HG03039 (cell line): ENCODE results near the gene CNGA3.

Source experiments
- ATAC-seq: cut with Tn5 transposase; IDR thresholded peaks from one replicate; pipeline ENCODE4 v1.9.1; 2021; ENCODE audit warnings: mild to moderate bottlenecking, moderate library complexity; ENCODE audit not compliant: unreplicated experiment

The CNGA3 gene

GRCh38 chr2:98324181-98324580, 22.1 kb upstream of the CNGA3 start:
- no peak for ATAC-seq

GRCh38 chr2:98327776-98328175, 18.5 kb upstream of the CNGA3 start:
- ATAC-seq, result no peak

DNA sequence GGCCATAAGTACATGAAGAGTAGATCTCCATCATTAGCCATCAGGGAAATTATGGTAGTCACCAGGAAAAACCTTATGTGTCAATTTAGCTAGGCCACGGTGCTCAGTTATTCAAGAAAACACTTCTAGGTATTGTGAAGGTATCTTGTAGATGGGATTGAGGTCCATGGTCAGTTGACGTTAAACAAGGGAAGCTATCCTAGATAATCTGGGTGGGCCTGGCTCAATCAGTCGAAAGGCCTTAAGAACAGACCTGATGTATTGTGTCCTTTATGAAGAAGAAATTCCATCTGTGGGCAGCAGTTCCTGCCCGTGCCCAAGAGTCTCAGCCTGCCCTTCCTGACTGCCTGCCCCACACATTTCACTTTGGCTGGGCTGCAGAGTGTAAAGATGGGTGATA, 16.7 kb upstream of the CNGA3 start:
- no peak for ATAC-seq

GRCh38 chr2:98332989-98333388, 13.3 kb upstream of the CNGA3 start:
- no peak for ATAC-seq

- no peak for ATAC-seq
Measured at GRCh38 chr2:98333922-98334321, 12.3 kb upstream of the CNGA3 start.

GRCh38 chr2:98334439-98335078, 11.7 kb upstream of the CNGA3 start:
- ATAC-seq, result no peak

DNA sequence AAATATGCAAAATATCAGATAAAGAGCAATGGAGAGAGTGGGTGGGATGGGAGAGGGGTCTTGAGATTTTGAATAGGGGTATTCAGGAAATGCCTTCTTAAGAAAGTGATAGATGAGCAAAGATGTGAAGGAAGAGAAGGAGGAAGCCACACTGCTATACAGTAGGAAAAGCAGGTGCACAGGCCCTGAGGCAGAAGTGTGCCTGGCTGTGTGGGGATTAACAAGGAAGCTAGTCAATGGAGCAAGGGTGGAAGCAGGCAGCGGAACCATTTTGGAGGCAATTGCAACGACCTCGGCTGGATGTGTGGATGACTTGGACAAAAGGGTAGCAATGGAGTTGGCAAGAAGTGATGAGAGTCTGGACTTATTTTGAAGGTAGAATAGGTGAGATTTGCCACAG, 11.0 kb upstream of the CNGA3 start:
- no peak for ATAC-seq

DNA sequence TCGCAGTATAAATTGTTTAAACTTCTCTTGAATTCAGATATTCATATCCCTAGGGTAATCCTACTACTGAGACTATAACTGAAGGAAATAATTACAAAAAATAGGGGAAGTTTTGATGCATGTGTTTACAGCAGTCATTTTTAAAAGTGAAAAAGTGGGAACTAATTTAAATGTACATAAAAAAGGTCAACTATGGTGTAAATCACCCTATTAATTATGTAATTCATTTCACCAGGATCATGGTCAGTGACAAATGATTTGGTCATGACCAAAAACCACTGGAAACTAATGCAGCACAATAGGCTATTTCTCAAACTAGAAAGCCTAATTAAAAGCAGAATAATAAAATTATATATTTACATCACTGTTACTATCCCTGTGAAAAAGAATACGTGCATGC, 5.0 kb upstream of the CNGA3 start:
- no peak for ATAC-seq

DNA sequence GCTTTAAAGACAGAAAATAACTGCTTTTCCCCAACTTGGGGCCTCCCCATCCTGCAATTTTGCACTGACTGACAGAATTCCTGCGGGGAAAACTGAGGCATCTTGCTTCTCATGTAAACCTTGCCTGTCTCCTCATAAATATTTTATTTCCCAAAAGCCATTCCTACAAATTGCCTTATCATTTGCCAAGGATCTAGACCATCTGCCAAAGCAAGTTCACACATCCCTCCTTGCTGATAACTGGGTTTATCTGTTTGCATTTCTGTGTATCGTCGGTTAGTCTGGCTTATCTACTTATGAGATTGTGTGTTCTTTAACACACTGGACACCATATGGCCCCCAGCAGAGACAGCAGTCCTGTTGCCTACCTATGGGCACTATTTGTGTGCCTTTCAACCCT, 3.0 kb upstream of the CNGA3 start:
- ATAC-seq, result no peak

- no peak for ATAC-seq
Measured at GRCh38 chr2:98347298-98348065, 1.2 kb downstream of the CNGA3 start.

- ATAC-seq, result no peak
Measured at GRCh38 chr2:98348066-98348561, 1.9 kb downstream of the CNGA3 start.

DNA sequence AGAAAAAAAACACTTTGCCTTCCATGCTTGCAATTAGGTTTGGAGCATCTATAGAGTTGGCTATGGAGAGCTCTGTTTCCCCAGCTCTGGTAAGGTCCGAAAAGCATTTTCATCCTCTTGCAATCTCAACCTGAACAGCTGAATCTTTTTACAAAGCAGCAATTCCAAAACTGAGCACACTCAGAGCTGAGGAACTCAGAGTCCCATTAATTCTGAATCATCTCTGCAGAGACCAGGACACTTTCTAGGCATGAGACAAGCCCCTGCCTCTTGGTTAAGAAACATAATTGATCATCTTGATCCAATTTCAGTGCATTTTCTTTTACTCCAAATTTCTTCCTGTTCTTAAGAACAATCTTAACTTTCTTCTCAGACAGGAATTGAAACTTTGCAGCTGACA, 4.2 kb downstream of the CNGA3 start:
- ATAC-seq, result no peak

- ATAC-seq, result no peak
Measured at GRCh38 chr2:98355881-98356280, 9.6 kb downstream of the CNGA3 start.

- ATAC-seq, result no peak
Measured at GRCh38 chr2:98356729-98357128, 10.5 kb downstream of the CNGA3 start.

GRCh38 chr2:98357849-98358248, 11.6 kb downstream of the CNGA3 start:
- no peak for ATAC-seq

DNA sequence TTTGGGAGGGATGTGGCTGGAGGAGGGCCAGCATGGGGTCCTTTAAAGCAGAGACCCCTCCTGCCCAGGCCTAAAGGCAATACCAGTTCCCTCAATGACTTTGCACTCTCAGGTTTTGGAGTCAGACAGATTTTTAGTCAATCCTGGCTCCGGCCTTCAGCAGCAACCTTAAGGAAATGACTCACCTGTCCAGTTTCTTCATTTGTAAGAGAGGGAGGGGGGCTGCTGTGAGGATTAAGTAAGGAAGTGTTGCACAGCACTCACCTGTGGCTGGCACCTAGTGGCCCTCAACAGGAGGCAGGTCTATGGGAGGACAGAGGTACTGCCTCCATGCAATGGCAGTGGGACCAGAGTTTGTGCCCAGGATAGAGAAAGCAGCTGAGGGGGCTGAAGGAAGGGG, 13.7 kb downstream of the CNGA3 start:
- ATAC-seq, result no peak

DNA sequence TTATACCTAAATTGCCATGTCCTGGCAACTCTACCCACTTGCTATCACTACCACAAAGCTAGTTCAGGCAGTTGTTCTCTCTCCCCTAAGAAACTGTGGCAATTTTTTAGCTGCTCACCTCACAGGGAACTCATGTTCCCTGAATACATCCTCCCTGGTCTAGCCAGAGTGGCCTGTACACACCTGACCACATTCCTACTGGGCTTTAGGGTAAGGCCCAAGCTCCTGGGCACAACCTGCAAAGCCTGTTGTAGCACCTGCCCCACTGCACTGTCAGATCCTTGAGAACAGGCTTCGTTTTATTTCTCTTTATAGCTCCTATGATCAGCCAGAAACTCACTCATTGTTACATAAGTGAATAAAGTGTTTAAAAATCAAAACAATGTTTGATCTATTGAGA, 21.5 kb downstream of the CNGA3 start:
- ATAC-seq, result no peak

DNA sequence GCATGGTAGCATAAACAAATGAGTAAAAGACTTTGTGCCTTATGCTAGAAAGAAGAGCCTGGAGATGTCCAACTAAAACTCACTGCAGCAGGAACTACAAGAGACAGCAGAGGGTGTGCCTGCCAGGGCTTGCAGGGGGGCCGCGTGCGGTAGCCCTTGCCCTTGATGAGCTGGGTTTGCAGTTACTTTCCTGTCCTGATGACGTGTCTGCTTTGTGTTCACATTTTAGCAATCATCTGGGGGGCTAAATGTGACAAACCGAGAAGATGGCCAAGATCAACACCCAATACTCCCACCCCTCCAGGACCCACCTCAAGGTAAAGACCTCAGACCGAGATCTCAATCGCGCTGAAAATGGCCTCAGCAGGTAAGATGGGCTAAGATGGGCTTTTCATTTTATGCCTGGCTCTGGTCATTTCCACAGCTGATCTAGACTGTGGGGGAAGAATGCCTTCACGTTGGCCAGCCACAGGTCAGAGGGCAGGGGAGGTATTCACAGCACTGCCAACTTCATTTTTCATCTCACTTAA, 23.5 kb downstream of the CNGA3 start:
- ATAC-seq, result no peak

- ATAC-seq, result no peak
Measured at GRCh38 chr2:98372121-98372520, 25.9 kb downstream of the CNGA3 start.

GRCh38 chr2:98372579-98372978, 26.3 kb downstream of the CNGA3 start:
- ATAC-seq, result no peak

DNA sequence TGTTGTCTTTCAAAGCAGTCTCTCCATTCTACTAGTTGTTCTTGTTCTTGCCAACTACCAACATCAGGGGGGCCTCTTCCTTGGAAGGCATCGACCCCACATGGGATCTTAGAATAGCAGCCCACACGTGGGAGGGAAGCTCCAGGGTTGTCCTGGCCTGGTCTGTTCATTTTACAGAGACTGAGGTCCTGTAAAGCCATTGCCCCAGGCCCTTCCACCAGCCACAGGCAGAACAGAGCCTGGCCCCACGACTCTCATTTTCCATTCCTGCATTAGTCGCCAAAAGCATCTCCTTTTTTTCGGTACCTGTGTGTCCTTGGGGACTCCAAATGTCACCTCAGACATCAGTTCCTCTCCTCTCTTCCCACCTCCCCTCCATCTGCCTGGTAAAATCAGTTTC, 28.0 kb downstream of the CNGA3 start:
- no peak for ATAC-seq

DNA sequence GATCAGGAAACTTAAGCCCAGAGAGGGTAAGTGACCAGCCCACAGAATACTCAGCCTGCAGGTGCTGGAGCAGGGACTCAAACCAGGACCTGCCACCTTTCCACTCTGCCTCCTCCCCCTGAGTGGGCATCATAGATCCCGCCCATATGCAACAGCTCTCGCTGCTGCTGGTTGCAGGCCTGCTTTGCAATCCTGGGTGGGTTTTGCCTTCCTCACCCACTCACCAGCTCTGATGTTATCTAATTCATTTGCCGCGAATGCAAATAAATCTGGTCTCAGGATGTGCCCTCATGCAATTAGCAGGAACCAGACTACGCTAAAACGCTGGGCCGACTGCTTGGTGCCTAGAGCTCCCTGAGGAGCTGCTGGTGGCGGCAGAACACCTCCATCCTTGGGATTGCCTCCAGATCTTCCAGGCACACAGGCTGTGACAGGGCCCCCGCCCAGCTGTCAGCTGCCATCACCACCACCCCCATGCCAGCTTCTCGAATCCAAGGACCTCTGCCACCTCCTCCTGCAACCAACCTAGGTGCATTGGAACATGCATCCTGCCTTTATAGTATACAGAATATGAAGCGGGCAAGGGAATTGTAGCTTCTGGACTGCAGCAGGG, 28.8 kb downstream of the CNGA3 start:
- ATAC-seq, result no peak
